ENCODE results near the gene MYOG. TPM values are rescaled to one million over a fixed set of nuclear protein-coding genes. Genes with fewer than 3 reads are reported as not detected.

The MYOG gene
- total RNA-seq, 3 donors from 2014 or later (not counting 1 experiment from before 2014, with no cell fraction given), result not detected

DNA sequence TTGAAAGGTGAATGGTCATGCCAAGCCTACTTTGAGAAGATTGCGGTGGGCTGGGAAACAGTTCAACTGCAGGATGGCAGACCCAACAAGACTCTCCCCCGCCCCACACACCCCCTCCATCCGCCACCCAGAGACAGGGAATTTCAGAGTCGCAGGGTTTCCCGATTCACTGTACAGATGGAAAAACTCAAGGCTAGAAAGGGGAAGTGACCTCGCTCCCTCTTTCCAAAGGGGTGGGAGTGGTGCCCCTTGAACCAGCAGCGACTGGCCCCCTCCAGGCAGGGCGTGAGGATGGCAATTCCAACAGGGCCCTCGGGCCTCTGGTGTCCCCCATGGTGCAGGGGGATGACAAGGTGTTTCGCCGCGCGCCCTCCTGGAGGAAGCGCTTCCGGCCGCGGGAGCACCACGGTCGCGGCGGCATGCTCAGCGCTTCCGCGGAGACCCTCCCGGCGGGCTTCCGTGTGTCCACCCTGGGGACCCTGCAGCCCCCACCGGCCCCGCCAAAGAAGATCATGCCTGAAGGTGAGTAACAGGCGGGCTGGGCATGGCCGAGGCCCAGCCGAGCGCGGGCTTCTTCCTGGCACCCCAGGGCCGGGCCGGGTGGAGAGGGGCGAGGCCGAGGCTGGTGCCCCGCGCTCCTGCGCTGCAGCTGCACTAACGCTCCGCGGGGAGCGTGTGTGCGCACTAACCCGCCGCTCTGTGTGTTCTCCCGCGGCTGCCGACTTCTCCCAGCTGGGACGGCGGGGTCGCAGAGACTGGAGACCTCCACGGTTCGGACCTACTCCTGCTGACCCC lies 10.4 kb downstream of the MYOG start:
- peaks cover 4 to 6% of the 10 kb centered on the region in 2 donors for H3K4me1 Mint-ChIP-seq
- peaks cover 12% of the 10 kb centered on the region for H3K4me1 ChIP-seq (ENCODE audit: control insufficient read depth, insufficient read depth, low read length)
- peak overlapping the region; percentile 5 for H3K4me3 ChIP-seq (ENCODE audit: low read length)
- TF ChIP-seq, protein P1, sequence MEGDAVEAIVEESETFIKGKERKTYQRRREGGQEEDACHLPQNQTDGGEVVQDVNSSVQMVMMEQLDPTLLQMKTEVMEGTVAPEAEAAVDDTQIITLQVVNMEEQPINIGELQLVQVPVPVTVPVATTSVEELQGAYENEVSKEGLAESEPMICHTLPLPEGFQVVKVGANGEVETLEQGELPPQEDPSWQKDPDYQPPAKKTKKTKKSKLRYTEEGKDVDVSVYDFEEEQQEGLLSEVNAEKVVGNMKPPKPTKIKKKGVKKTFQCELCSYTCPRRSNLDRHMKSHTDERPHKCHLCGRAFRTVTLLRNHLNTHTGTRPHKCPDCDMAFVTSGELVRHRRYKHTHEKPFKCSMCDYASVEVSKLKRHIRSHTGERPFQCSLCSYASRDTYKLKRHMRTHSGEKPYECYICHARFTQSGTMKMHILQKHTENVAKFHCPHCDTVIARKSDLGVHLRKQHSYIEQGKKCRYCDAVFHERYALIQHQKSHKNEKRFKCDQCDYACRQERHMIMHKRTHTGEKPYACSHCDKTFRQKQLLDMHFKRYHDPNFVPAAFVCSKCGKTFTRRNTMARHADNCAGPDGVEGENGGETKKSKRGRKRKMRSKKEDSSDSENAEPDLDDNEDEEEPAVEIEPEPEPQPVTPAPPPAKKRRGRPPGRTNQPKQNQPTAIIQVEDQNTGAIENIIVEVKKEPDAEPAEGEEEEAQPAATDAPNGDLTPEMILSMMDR (IDR thresholded peaks at IDR 0.05), result no peak
- peaks cover 47 to 56% of the 10 kb centered on the region in 2 donors for H3K27me3 Mint-ChIP-seq (ENCODE audit: low read depth in 2 of 2)
- whole genome bisulfite sequencing (ENCODE audit: insufficient coverage), result 6% methylated on average over 56 of the region's 56 CpGs
- DNase-seq (no peak), ATAC-seq (peak in 1 of 3 donors; percentile 51)
- no peaks in the 10 kb centered on the region for H3K9me3 Mint-ChIP-seq
- no peak overlapping the region for H3K4me3 Mint-ChIP-seq
- H3K36me3 ChIP-seq (ENCODE audit: control insufficient read depth, insufficient read depth, low read length), result no peaks in the 10 kb centered on the region
- no peaks in the 10 kb centered on the region for H3K9me3 ChIP-seq (ENCODE audit: control insufficient read depth, insufficient read depth, low read length)
- H3K27ac Mint-ChIP-seq, result no peak overlapping the region
- H3K27ac ChIP-seq (ENCODE audit: low read length), result no peak overlapping the region
- peaks cover 2% of the 10 kb centered on the region for H3K27me3 ChIP-seq (ENCODE audit: control insufficient read depth, insufficient read depth, low read length)
- no peaks in the 10 kb centered on the region for H3K36me3 Mint-ChIP-seq
- intact Hi-C loops (cut with micrococcal nuclease), result no loop called here

DNA sequence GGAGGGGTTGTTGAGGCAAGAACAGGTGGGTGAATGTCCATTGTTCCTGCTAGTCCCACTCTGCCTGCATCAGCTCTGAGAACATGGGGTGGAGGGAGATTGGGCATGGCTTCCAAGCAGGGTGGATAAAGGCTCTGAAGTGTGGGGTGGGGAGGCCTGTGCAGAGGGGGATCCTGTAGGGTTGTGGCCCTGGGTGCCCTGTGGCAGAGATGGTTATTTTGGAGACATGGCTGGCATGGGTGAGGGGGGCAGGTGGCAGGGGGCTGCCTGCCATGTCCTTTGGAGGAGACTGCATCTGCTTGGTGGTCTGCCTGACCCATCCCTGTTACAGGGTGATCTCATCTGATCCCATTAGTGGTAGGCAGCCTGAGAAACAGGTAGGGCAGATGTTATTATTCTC lies 11.2 kb downstream of the MYOG start:
- H3K27ac Mint-ChIP-seq, result no peak overlapping the region
- peaks cover 12% of the 10 kb centered on the region for H3K4me1 ChIP-seq (ENCODE audit: control insufficient read depth, insufficient read depth, low read length)
- TF ChIP-seq, protein P1 (IDR thresholded peaks at IDR 0.05), result no peak
- no peaks in the 10 kb centered on the region for H3K9me3 Mint-ChIP-seq
- ATAC-seq (no peak), DNase-seq (no peak)
- intact Hi-C loops (cut with micrococcal nuclease), result no loop called here
- no peak overlapping the region for H3K4me3 ChIP-seq (ENCODE audit: low read length)
- H3K9me3 ChIP-seq (ENCODE audit: control insufficient read depth, insufficient read depth, low read length), result no peaks in the 10 kb centered on the region
- no peaks in the 10 kb centered on the region for H3K36me3 ChIP-seq (ENCODE audit: control insufficient read depth, insufficient read depth, low read length)
- H3K27me3 Mint-ChIP-seq (ENCODE audit: low read depth in 2 of 2), result peaks cover 41 to 49% of the 10 kb centered on the region in 2 donors
- H3K36me3 Mint-ChIP-seq, result no peaks in the 10 kb centered on the region
- H3K27me3 ChIP-seq (ENCODE audit: control insufficient read depth, insufficient read depth, low read length), result peaks cover 2% of the 10 kb centered on the region
- H3K4me3 Mint-ChIP-seq, result no peak overlapping the region
- no peak overlapping the region for H3K27ac ChIP-seq (ENCODE audit: low read length)
- peaks cover 4 to 6% of the 10 kb centered on the region in 2 donors for H3K4me1 Mint-ChIP-seq

- Histone ChIP-seq H3K9me3 (ENCODE audit: control insufficient read depth, insufficient read depth, low read length) (no peaks in the 10 kb centered on the region), H3K27me3 (ENCODE audit: control insufficient read depth, insufficient read depth, low read length) (peaks cover 2% of the 10 kb centered on the region), H3K4me3 (ENCODE audit: low read length) (no peak overlapping the region), H3K36me3 (ENCODE audit: control insufficient read depth, insufficient read depth, low read length) (no peaks in the 10 kb centered on the region), H3K27ac (ENCODE audit: low read length) (no peak overlapping the region), H3K4me1 (ENCODE audit: control insufficient read depth, insufficient read depth, low read length) (peaks cover 12% of the 10 kb centered on the region)
- intact Hi-C loops (cut with micrococcal nuclease), result no loop called here
- DNase-seq (no peak), ATAC-seq (no peak)
- TF ChIP-seq, protein P1 (IDR thresholded peaks at IDR 0.05), result no peak
- 89% methylated on average over 2 of the region's 2 CpGs for WGBS (ENCODE audit: insufficient coverage)
- Mint-ChIP-seq H3K9me3 (no peaks in the 10 kb centered on the region), H3K36me3 (no peaks in the 10 kb centered on the region), H3K4me3 (no peak overlapping the region), H3K4me1 (peaks cover 4 to 6% of the 10 kb centered on the region in 2 donors), H3K27ac (no peak overlapping the region), H3K27me3 (ENCODE audit: low read depth in 2 of 2) (peaks cover 37 to 39% of the 10 kb centered on the region in 2 donors)
Measured at GRCh38 chr1:203073469-203073868, 12.3 kb downstream of the MYOG start.

Measured in natural killer cell (primary cell).